Smooth muscle cell (in vitro differentiated cells): Measurements from ENCODE around the gene ZNF716. TPM values are rescaled to one million over a fixed set of nuclear protein-coding genes. Genes with fewer than 3 reads are reported as not detected.

Experiments used
- DNase-seq: peaks from one replicate; lab custom pipeline; 2025; ENCODE audit not compliant: unreplicated experiment; lab: John Stamatoyannopoulos, UW
- H2AFZ ChIP-seq: fragments of 200-600 bp; sonication (generic); 2 replicates; pipeline ENCODE4 v1.6.0; 2016; ENCODE audit warnings: antibody characterized with exemption, low read depth, mild to moderate bottlenecking
- H3F3A ChIP-seq: fragments of 200-600 bp; sonication (generic); 2 replicates; pipeline ENCODE4 v1.6.0; 2017; ENCODE audit warnings: antibody characterized with exemption, low read depth
- H3K27ac ChIP-seq: fragments of 200-600 bp; sonication (generic); 2 replicates; pipeline ENCODE4 v1.5.1; 2016; ENCODE audit warnings: low read depth, mild to moderate bottlenecking
- H3K27me3 ChIP-seq: fragments of 200-600 bp; sonication (generic); 2 replicates; pipeline ENCODE4 v1.6.1; 2016; ENCODE audit warnings: low read depth, mild to moderate bottlenecking
- H3K36me3 ChIP-seq: fragments of 200-600 bp; sonication (generic); 2 replicates; pipeline ENCODE4 v1.5.1; 2016; ENCODE audit warnings: low read depth
- H3K4me1 ChIP-seq: fragments of 200-600 bp; sonication (generic); 2 replicates; pipeline ENCODE4 v1.5.1; 2016; ENCODE audit warnings: low read depth
- H3K4me2 ChIP-seq: fragments of 200-600 bp; sonication (generic); 2 replicates; pipeline ENCODE4 v1.6.0; 2016; ENCODE audit warnings: mild to moderate bottlenecking
- H3K4me3 ChIP-seq: fragments of 200-600 bp; sonication (generic); 2 replicates; pipeline ENCODE4 v1.5.1; 2016; ENCODE audit warnings: mild to moderate bottlenecking
- H3K79me2 ChIP-seq: fragments of 200-600 bp; sonication (generic); 2 replicates; pipeline ENCODE4 v1.6.0; 2016; ENCODE audit warnings: low read depth, mild to moderate bottlenecking
- H3K9ac ChIP-seq: fragments of 200-600 bp; sonication (generic); 2 replicates; pipeline ENCODE4 v1.6.0; 2016; ENCODE audit warnings: low read depth
- H3K9me3 ChIP-seq: fragments of 200-600 bp; sonication (generic); replicated peaks from 2 replicates; pipeline ENCODE4 v1.5.1; 2016; ENCODE audit warnings: low read depth
- H4K20me1 ChIP-seq: fragments of 200-600 bp; sonication (generic); 2 replicates; pipeline ENCODE4 v1.6.0; 2016; ENCODE audit warnings: low read depth
- CTCF ChIP-seq: fragments of 200-600 bp; sonication (generic); IDR thresholded peaks from 2 replicates; pipeline ENCODE4 v1.5.1; 2017; ENCODE audit warnings: borderline replicate concordance, mild to moderate bottlenecking, antibody characterized with exemption; ENCODE audit not compliant: insufficient read depth, poor library complexity, severe bottlenecking
- WGBS: methylation state at CpG from one replicate; pipeline ENCODE4 v1.1.7; 2016; ENCODE audit warnings: low lambda C conversion rate; 5-methylcytosine and 5-hydroxymethylcytosine counted together
- polyA plus RNA-seq: library from polyadenylated mRNA; unstranded; fragments of >200 nt; fragmentation: Nextera tagmentation; extraction: Ambion mirVana; gene quantifications from 2 replicates; pipeline ENCODE4 v1.2.1, GENCODE V29; 2016
- total RNA-seq: library from RNA; depleted of rRNA; stranded (reverse); fragments of >200 nt; gene quantifications from 2 replicates; pipeline ENCODE4 v1.2.3, GENCODE V29; 2014

The ZNF716 gene
- total and polyA plus RNA-seq, 2 experiments from 2014 or later, result not detected

DNA sequence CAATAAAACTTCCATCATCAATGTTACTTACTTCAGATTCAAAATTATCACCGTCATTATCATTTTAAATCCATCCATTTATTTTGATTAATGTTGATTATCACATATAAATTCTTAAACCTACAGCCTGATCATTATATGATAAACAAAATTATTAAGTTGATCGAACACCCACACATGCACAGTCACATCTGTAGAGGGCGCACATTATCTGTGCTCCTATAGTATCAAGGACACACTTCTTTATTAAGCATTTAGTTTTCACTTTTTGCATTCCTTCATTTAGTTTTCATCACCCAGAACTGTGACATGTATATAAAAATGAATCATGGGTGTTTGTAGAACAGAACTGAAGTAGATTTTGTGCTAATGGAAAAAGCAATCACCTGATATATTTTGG lies 26.2 kb upstream of the ZNF716 start:
- Histone ChIP-seq H3K9me3 (no peaks in the 10 kb centered on the region), H4K20me1 (no peaks in the 10 kb centered on the region), H3K4me2 (no peak overlapping the region), H3F3A (no peaks in the 10 kb centered on the region), H3K79me2 (no peaks in the 10 kb centered on the region), H3K9ac (no peak overlapping the region), H3K27ac (no peak overlapping the region), H3K36me3 (no peaks in the 10 kb centered on the region), H3K4me3 (no peak overlapping the region), H3K27me3 (no peaks in the 10 kb centered on the region), H3K4me1 (no peaks in the 10 kb centered on the region), H2AFZ (no peak overlapping the region)
- DNase-seq, result no peak
- 84% methylated on average over 3 of the region's 3 CpGs for WGBS
- no peak for TF ChIP-seq CTCF

DNA sequence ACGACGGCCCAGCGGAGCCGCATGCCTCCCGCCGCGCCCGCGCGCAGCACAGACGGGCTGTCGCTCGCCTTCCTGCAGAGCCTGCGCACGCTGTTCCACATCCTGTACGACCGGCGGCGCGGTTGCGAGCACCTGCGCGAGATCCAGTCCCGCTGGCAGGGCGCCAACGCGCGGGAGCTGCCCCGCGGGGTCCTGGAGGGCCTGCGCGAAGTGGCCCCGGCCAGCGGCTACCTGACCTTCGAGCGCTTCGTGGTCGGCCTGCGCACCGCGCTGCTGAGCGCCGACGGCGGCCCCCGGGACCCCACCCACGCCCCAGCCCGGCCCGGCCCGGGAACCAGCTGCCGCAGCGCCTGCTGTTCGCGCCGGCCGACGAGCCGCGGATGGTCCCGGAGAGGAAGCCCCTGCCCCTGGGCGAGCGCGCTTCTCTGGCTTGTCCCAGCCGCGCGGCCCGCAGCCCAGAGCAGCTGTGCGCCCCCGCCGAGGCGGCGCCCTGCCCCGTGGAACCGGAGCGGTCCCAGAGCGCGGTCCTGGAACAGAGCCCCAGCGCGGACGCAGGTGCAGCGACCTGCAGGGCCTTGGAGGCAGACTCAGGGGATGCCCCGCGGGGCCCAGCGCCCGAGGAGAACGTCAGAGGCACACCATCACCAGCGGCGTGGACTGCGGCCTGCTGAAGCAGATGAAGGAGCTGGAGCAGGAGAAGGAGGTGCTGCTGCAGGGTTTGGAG lies 25.3 kb upstream of the ZNF716 start:
- DNase-seq, result no peak
- no peaks in the 10 kb centered on the region for H4K20me1 ChIP-seq
- H3F3A ChIP-seq, result no peaks in the 10 kb centered on the region
- no peak overlapping the region for H3K4me3 ChIP-seq
- no peaks in the 10 kb centered on the region for H3K79me2 ChIP-seq
- H3K27me3 ChIP-seq, result no peaks in the 10 kb centered on the region
- no peak overlapping the region for H3K27ac ChIP-seq
- no peak overlapping the region for H2AFZ ChIP-seq
- H3K4me1 ChIP-seq, result no peaks in the 10 kb centered on the region
- no peaks in the 10 kb centered on the region for H3K9me3 ChIP-seq
- H3K36me3 ChIP-seq, result no peaks in the 10 kb centered on the region
- no peak overlapping the region for H3K9ac ChIP-seq
- TF ChIP-seq CTCF, result no peak
- H3K4me2 ChIP-seq, result no peak overlapping the region
- 96% methylated on average over 43 of the region's 89 CpGs for WGBS

- no peak overlapping the region for H3K9ac ChIP-seq
- no peak overlapping the region for H3K4me3 ChIP-seq
- no peaks in the 10 kb centered on the region for H3K4me1 ChIP-seq
- no peaks in the 10 kb centered on the region for H3F3A ChIP-seq
- H3K9me3 ChIP-seq, result no peaks in the 10 kb centered on the region
- H3K27ac ChIP-seq, result no peak overlapping the region
- no peaks in the 10 kb centered on the region for H3K27me3 ChIP-seq
- no peaks in the 10 kb centered on the region for H3K36me3 ChIP-seq
- no peaks in the 10 kb centered on the region for H4K20me1 ChIP-seq
- no peak overlapping the region for H2AFZ ChIP-seq
- 91% methylated on average over 34 of the region's 39 CpGs for WGBS
- no peak for DNase-seq
- H3K79me2 ChIP-seq, result no peaks in the 10 kb centered on the region
- TF ChIP-seq CTCF, result no peak
- H3K4me2 ChIP-seq, result no peak overlapping the region
Measured at GRCh38 chr7:57425239-57425944, 24.6 kb upstream of the ZNF716 start.
